ENCODE results near the gene SPPL2B.

SPPL2B gene

DNA sequence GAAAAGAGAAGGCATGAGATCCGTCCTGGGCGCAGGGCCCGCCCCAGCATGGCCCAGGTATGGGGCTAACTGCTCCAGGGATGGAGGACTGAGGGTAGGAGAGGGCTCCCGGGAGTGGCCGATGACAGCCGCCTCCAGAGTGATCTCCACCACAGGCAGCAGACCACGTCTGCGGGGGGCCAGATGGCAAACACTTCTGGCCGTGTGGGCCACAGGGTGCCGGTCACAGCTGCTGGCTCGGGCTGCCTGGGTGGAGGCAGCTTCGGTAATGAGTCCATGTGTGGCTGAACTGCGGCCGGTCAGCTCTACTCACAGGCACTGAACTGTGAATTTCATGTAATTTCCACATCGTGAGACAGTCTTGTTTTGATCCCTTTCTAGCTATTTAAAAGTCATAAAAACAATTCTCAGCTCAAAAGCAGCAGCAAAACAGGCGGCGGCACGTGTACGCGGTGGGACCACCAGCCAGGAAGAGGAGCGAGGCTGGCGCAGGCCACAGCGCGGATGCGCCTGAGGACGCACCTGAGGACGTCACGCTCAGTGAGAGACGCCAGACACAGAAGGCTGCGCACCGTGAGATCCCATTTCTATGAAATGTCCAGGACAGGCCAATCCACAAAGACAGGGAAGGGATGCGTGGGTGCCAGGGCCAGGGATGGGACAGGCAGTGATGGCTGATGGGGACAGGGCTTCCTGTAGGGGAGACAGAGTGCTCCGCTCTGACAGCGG is 4.1 kb upstream of the SPPL2B start:
- no peak for DNase-seq

DNA sequence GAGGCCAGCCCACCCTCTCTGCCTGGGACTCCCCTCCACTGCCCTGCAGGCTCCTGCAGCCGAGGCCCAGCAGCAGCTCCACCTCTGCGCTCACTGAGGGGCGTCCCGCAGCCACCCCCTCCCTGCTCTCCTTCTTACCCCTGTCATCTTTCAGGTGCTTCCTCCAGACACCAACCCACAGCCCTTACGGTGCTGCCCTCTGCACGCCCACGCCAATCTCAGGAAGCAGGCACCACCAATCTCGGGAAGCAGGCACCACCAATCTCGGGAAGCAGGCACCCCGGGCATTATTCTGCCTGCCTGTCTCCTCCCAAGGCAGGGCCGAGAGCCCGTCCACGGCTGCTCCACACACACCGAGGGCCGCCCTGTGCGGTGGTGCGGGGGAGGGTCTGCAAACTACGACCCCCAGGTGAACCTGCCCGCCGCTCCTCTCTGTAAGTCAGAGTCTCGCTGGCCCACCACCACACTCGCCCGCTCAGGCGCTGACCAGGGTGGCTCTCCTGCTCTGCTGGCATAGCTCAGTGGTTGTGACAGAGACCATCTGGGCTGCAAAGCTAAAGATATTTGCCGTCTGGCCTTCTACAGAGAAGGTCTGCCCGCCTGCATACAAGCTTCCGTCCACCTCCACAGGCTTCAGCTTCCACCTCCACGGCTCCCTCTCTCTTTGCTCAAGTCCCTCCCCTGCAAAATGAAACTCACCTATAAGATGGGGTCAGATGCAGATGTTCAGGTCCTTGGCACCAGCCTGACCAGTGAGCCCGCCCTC is 3.0 kb upstream of the SPPL2B start:
- no peak for DNase-seq

DNA sequence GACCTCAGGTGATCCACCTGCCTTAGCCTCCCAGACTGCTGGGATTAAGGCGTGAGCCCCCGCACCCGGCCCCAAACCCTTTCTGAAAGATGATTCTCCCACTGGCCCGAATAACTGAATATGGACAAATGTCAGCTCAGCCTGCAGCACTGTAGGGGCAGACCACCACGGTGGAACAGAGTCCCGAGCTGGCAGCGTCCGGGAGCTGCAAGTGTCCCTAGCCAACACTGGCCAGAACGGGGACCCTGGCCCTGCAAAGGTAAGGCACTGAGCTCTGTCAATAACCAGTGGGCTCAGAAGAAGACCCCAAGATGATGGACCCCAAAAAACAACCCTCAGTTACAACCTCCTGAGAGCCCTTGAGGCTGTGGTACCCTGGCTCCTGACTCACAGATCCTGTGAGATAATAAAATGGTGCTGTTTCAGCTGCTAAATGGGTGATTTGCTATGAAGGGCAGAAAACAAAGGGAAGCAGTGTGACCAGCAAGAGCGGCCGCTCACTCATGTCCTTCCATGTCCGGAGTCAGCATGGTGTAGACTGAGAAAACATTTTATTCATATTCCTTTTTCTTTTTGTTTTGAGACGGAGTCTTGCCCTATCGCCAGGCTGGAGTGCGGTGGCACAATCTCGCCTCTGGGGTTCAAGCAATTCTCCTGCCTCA is 1.7 kb upstream of the SPPL2B start:
- no peak for DNase-seq

DNA sequence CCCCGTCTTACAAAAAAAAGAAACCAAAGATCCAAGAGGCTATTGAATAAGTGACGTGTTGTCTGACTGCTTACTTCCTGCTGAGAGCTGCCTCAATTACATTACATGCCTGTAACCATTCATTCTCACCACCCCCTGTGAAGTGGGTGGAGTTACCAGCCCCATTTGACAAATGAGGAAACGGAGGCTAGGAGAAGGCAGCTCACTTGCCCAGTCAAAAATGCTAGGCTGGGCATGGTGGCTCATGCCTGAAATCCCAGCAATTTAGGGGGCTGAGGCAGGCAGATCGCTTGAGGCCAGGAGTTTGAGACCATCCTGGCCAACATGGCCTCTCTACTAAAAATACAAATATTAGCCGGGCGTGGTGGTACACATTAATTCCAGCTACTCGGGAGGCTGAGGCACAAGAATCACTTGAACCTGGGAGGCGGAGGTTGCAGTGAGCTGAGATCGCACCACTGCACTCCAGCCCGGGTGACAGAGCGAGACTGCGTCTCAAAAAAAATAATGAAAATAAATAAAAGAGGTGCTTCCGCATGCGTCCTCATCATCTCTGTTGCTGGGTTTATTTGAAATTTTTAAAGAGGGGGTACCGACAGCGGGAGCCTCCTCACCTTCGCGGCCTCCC is 597 bp upstream of the SPPL2B start:
- peak; percentile 93 for DNase-seq

DNA sequence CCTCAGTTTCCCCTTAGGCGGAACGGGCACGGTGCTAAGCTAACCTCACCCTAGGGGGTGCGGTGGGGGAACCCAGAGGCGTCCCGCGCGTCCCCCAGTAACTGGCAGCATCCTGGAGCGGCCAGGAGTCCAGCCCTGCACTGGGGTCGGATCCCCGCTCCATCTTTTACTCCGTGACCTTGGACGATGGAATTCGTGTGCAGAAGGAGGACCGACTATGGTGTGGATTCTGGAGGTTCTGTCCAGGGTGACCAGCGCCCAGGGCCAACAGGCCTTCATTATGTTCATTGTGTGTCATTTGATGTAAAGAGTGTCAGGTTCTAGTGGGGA is 630 bp downstream of the SPPL2B start:
- DNase-seq, result no peak

DNA sequence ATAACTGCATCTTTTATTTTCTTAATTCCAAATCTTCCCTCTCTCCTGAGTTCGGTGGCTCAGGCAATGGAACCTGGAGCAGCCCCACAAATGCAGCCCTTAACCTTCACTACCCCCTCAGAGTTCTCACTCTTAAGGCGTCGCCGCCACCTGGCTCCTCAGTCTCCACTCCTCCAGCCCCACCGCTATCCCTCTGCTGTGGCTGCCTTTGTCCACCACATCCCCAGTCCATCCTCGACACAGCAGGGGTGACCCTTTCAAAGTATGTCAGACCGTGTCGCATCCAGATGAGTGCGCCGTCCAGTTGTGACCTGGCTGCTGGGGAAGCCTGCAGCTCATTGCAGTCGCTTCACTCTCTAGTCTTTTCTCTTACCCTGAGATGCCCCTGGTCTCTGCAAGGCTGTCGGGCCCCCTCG is 1.0 kb downstream of the SPPL2B start:
- no peak for DNase-seq

DNA sequence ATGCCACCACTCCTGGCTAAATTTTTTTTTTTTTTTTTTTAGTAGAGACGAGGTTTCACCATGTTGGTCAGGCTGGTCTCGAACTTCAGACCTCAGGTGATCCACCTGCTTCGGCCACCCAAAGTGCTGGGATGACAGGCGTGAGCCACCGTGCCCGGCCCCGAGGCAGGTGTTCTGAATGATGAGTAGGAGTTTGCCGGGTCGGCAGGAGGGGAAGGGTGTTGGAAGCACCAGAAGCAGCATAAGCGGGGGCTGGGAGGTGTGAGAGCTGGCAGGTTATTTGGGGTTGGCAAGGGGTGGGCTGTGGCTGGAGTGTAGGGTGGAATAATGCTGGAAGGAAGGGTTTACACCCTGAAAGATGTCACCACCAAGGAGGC is 1.8 kb downstream of the SPPL2B start:
- DNase-seq, result no peak

DNA sequence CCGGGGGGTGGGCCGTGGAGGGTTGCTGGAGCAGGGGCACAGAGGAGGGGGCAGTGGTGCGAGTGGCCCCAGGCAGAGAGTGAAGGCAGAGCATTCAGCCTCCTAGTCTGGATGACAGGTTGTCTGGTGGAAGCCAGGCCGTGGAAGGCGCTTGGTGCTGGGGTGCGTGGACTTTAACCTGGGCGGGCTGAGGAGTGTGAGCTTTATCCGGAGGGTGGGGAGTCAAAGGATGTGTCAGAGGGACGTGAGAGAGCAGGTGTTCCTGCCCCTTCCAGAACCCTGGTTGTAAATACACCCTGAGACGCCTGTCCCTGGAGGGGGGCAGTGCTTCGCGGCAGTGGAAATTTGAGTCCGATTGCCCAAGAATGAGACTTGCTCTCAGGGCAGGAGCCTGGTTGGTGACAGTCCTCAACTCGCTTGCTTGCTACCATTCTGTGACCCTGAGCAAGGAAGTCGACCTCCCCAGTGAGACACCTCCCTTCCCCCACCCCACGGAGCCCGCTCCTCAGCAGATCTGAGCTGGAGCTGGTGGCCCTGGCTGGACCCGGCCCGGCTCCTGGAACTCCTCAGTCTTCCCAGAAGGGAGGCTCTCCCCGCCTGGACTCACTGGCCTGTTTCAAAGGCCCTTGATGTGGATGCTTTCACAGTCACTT is 2.3 kb downstream of the SPPL2B start:
- no peak for DNase-seq

DNA sequence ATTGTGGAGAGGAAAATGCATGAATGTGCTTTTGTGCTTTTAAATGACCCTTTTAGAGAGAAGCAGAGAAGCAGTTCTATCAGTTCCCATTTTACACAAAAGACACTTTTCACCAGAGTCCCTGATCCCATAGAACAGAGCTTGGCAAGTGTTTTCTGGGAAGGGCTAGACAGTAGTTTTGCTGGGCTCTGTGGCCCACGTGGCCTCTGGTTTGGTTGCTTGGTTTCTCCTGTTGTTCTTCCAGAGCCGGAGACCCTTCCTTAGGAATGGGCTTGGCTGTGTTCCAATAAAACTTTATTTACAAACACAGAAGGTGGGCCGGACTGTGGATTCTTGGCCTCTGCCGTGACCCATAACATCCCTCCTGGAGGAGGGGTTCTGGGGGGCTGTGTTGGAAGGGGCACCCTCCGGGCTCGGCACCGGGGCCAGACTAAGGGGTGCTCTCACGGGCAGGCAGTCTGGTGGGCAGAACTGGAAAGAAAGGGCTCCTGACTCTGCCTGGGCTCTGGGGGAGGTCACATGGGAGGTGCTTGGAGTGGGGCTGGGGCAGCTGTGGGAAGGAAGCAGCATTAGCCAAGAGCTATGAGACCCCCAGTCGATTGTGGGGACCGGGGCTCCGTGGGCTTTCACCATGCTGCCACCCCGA is 3.2 kb downstream of the SPPL2B start:
- DNase-seq, result no peak

DNA sequence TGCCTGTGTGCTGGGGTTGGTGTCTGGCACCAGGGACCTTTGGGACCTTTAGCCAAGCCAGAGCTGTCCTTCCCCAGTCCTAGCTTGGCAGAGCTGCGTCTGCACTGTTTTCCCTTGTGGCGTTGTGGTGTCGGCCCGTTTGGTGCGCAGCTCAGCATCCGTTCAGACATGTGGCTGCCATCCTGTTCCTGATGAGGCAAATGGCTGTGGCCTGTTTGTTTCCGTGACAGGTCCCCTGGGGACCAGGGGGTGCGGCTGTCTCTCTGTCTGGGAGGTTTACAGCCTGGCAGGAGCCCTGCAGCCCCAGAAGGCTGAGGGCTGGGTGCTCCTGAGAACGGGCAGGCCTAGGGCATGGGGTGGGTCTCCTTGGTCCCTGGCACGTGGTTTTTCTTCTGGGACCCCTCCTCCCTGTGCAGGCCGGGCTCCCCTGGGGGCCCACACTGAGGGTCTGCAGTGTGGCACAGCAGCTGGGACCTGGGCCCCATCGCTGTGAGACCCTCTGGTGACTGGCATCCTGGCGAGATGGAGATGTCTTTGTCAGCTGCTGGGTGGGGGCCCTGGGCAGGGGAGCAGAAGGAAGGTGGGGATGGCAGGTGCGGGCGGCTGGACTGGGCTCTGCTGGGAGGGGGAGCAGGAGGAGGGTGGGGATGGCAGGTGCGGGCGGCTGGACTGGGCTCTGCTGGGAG is 4.0 kb downstream of the SPPL2B start:
- no peak for DNase-seq

DNA sequence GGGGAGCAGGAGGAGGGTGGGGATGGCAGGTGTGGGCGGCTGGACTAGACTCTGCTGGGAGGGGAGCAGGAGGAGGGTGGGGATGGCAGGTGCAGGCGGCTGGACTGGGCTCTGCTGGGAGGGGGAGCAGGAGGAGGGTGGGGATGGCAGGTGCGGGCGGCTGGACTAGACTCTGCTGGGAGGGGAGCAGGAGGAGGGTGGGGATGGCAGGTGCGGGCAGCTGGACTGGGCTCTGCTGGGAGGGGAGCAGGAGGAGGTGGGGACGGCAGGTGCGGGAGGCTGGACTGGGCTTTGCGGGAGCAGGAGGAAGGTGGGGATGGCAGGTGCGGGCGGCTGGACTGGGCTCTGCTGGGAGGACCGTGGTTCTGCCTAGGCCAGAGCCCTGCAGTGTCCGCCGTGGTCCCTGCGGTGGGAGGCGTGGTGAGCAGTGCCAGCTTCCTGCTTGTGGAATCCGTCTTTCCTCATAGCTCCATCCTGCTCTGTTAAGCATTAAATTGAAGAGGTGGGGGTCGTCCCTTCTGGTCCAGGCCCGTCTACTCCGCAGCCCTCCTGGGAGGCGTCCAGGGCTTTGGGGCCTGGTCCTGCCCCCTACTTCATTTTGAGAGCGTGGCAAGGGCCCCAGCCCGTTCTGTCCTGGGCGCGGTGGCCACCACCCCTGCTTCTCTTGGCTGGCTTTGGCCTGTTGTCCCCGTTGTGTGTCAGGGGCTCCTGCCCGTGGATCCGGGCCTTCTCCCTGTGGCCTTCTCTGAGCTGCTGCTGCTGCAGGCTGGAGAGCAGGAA is 4.7 kb downstream of the SPPL2B start:
- no peak for DNase-seq

DNA sequence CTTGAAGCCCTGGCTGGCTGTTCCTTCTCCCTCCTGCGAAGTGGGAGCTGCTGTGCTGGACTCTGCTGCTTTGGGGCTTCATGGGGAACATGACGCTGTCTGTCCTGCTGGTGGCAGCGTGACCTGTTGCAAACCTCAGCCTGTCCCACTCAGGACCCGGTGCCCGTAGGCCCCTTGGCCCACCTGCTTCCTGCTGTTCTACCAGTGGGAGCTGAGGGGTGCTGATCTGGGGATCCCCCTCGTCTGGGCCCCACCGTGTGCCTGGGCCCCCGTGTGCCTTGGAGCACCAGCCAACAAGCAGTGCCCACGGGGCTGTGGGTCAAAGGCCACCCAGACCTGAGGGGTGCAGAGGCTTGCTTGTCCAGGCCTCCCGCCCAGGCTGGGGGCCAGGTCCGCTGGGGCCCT is 5.3 kb downstream of the SPPL2B start:
- DNase-seq, result no peak

DNA sequence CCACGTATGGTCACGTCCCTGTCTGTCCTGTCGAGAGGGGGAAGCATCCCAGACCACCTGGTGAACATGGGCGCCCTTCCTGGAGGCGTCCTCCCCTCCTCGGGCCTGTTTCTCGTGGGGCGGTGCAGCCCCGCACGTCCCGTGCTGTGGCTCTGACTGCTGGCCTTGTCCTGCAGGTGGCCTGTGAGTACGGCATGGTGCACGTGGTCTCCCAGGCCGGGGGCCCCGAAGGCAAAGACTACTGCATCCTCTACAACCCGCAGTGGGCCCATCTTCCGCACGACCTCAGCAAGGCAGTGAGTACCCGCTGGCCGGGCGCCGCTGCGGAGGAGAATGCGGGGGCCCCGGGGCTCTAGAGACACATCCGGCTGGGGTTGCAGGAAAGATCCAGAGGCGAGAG is 5.9 kb downstream of the SPPL2B start:
- DNase-seq, result no peak

DNA sequence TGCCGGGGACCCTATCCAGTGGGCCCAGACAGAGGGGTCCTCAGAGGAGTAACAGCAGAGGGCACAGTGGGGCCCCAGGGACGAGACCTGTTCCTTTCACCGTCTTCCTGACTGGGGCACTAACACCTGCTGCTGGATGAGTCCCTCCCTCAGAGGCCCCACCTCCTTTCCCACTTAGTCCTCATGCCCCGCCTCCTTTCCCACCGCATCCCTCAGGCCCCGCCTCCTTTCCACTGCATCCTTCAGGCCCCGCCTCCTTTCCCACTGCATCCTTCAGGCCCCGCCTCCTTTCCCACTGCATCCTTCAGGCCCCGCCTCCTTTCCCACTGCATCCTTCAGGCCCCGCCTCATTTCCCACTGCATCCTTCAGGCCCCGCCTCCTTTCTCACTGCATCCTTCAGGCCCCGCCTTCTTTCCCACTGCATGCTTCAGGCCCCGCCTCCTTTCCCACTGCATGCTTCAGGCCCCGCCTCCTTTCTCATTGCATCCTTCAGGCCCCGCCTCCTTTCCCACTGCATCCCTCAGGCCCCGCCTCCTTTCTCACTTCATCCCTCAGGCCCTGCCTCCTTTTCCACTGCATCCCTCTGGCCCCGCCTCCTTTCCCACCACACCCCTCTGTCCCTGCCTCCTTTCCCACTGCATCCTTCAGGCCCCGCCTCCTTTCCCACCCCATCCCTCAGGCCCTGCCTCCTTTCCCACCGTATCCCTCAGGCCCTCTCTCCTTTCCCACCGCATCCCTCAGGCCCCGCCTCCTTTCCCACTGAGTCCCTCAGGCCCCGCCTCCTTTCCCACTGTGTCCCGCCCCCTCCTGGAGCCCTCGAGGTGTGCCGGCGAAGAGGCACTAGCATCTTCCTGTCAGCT is 6.7 kb downstream of the SPPL2B start:
- no peak for DNase-seq

DNA sequence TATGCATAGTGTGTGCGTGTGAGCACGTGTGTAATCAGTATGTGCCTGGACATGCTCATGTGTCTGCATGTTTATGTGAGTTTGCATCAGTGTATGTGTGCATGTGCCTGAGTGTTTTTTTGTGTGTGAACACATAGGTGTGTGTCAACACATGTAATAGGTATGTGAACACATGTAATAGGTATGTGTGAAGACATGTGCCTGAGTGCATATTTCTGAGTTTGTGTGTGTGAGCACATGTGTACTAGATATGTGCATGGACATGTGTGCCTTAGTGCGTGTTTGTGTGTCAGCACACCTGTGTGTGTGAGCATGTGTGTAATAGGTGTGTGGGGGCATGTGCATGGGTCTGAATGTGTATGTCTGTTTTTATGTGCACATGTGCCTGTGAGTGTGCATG is 7.4 kb downstream of the SPPL2B start:
- no peak for DNase-seq

DNA sequence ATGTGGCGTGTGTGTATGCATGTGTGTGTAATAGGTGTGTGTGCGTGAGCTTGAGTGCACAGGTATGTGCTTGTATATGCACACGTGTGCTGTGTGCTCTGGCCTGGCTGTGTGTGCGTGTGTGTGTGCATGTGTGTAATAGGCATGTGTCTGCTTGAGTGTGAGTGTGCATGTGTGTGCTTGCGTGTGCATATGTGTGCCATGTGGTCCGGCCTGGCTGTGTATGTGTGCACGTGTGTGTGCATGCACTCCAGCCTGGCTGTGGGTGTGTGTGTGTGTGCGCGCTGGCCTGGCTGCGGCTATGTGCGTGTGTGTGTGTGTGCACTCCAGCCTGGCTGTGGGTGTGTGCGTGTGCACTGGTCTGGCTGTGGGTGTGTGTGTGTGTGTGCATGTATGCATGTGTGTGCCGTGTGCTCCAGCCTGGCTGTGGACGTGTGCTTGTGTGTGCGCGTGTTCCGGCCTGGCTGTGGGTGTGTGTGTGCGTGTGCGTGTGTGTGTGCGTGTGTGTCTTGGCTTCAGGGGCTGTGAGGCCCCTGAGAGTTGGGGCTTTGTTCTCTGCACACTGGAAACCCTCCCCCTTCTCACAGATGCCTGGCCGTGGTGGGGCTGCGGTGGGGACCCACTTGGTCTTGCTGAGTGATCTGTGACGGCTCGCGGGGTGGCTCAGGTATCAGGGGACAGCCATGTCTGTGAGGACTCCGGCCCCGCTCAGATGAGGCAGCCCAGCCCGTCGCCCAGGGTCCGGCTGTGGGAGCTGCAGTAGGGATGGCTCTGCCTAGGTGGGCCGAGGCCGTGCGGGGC is 8.2 kb downstream of the SPPL2B start:
- no peak for DNase-seq

DNA sequence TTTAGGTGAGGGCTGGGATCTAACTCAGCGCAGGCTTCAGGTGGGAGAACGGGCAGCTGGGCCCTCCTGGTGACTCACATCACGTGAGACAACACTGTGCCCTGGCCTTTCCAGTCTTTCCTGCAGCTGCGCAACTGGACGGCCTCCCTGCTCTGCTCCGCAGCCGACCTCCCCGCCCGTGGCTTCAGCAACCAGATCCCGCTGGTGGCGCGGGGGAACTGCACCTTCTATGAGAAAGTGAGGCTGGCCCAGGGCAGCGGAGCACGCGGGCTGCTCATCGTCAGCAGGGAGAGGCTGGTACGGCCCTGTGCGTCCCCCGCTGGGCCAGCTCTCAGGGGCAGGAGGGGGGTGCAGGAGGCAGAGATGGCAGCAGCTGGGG is 8.8 kb downstream of the SPPL2B start:
- peak; percentile 61 for DNase-seq

DNA sequence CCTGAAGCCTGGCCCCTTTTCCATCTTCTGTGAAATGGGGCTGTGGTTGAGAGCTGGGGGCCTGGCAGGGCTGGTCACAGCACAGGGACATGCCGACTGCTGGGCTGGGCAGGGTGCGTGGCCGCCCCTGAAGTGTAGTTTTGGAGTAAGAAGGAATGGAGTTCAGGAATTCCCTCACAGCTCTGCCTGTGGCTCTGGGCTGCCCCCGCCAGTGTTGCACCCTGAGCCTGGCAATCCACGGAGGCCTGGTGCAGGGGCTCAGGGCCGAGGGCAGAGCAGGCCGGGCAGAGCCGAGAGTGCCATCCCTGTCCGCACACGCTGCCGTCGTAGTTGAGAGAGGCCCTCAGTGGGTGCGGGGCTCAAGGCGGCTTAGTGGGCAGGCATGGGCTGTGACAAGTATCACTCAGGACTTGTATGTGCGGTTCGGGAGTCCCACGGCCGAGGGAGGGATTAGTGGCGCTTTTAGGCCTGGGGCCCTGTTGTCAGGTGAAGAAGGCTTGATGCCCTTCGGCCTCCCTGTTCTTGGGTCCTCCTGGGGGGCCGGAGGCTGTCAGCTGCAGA is 9.7 kb downstream of the SPPL2B start:
- no peak for DNase-seq
